K562 (cell line): Measurements from ENCODE around the gene LRRC8A.

Experiments
- CEBPZ ChIP-seq: fragments of 150-350 bp; IDR thresholded peaks from 2 replicates; pipeline ENCODE4 v1.6.1; 2014; ENCODE audit warnings: low read depth, mild to moderate bottlenecking, low read length, borderline replicate concordance
- CTCF ChIP-seq, 3 experiments: IDR thresholded peaks in 2 of 3; conservative IDR thresholded peaks in 1 of 3; 2 replicates each; pipeline ENCODE4 v1.5.1; 2011 to 2012; ENCODE audit warnings: low read length in 3 of 3, mild to moderate bottlenecking in 3 of 3, control low read depth in 2 of 3, improper control_type of control experiment in 1 of 3, inconsistent platforms in 1 of 3, low read depth in 1 of 3, mixed read lengths in 1 of 3, moderate library complexity in 1 of 3; ENCODE audit not compliant: insufficient read depth in 2 of 3
- POLR2A ChIP-seq: fragments of 450-650 bp; conservative IDR thresholded peaks from 2 replicates; pipeline ENCODE4 v1.6.1; 2016
- RBM22 ChIP-seq: fragments of 200-400 bp; formaldehyde crosslinking; IDR thresholded peaks from 2 replicates; pipeline ENCODE4 v1.6.1; 2018; ENCODE audit warnings: low read length, low read depth; ENCODE audit not compliant: poor library complexity, severe bottlenecking

GRCh38 chr9:128937310-128938165, 55.6 kb downstream of the LRRC8A start:
- TF ChIP-seq CTCF (IDR thresholded peaks at IDR 0.05 in 2 of 3, conservative IDR thresholded peaks at IDR 0.05 in 1 of 3; ENCODE audit: insufficient read depth in 2 of 3, low read depth in 1 of 3, low read length in 3 of 3) (no peak), RBM22 (no peak), CEBPZ (no peak), POLR2A (no peak)
